ENCODE measurements around the gene ABCA2.

GRCh38 chr9:137039611-137040366 is 11.8 kb upstream of the ABCA2 start:
- TF ChIP-seq CTCF (IDR thresholded peaks at IDR 0.05), result no peak
- TF ChIP-seq POLR2AphosphoS5 (IDR thresholded peaks at IDR 0.05), result no peak
- TF ChIP-seq POLR2A (IDR thresholded peaks at IDR 0.05), result no peak

All from stomach (tissue), 4 donors.